Duodenal mucosa (tissue), 2 donors: Measurements from ENCODE around the gene VTN.

ENCODE experiments used
- H3K27ac ChIP-seq: one replicate; pipeline ENCODE4 v1.7.0; 2013; ENCODE audit warnings: low read depth, low read length
- H3K27me3 ChIP-seq, 2 donors: one replicate each; pipeline ENCODE4 v1.7.0; 2013; ENCODE audit warnings: low read length in 2 of 2, control low read depth in 1 of 2; ENCODE audit not compliant: insufficient read depth in 2 of 2, control insufficient read depth in 1 of 2
- H3K36me3 ChIP-seq, 2 donors: one replicate each; pipeline ENCODE4 v1.7.0; 2013; ENCODE audit warnings: low read length in 2 of 2, control low read depth in 1 of 2; ENCODE audit not compliant: insufficient read depth in 2 of 2, control insufficient read depth in 1 of 2
- H3K4me1 ChIP-seq, 2 donors: one replicate each; pipeline ENCODE4 v1.7.0; 2013; ENCODE audit warnings: low read length in 2 of 2, control low read depth in 1 of 2; ENCODE audit not compliant: insufficient read depth in 2 of 2, control insufficient read depth in 1 of 2
- H3K4me3 ChIP-seq, 2 donors: one replicate each; pipeline ENCODE4 v1.7.0; 2013; ENCODE audit warnings: low read length in 2 of 2, low read depth in 1 of 2
- H3K9ac ChIP-seq, 2 donors: one replicate each; pipeline ENCODE4 v1.7.0; 2013; ENCODE audit warnings: low read length in 2 of 2, low read depth in 1 of 2
- H3K9me3 ChIP-seq, 2 donors: one replicate each; pipeline ENCODE4 v1.7.0; 2013; ENCODE audit warnings: low read length in 2 of 2, control low read depth in 1 of 2; ENCODE audit not compliant: control insufficient read depth in 1 of 2

The VTN gene

DNA sequence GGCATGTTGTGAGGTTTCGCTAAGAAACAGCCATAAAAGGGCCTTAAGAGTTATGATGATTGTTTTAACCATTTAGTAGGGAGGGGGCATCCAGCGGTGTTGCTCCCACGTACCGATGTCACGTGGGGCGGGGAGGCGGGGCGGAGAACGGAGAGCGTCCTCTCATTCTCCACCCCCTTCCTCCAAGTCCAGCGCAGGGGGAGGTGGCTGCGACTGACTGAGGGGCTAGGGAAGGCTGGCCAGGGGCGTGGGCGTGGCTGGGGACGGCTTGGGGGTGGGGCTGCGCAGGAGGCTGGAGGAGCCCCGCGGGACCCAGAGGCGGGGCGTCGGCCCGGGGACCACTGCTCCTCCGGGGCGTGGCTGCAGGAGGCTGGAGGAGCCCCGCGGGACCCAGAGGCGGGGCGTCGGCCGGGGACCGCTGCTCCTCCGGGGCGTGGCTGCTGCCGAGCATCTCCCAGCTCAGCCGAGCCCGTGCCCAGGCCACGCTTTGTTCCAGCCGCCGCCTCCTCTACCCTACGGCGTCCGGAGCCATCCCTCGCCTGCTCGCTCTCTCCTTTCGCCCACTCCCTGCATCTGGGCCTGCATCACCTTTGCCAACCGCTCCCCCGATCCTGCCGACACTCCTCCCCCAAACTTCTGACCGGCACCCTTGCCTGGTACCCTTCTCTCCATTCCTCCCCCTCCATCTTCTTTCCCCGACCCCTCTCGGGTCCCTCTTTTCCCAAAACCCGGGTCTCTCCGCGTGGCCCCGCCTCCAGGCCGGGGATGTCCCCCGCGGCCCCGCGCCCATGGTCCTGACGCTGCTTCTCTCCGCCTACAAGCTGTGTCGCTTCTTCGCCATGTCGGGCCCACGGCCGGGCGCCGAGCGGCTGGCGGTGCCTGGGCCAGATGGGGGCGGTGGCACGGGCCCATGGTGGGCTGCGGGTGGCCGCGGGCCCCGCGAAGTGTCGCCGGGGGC lies 1.4 kb upstream of the VTN start, which contains the start of gene SARM1:
TSS of gene SARM1 (plus strand) at position 450 of the 958 bp plus-strand sequence. CDS start at position 789, 339 bp downstream.
- Histone ChIP-seq H3K4me3 (peak within 1 kb of the TSS; percentile 61 to 71), H3K9me3 (no peaks in the 10 kb centered on the region), H3K4me1 (peaks cover 22 to 25% of the 10 kb centered on the region in 2 donors), H3K27ac (no peak within 1 kb of the TSS), H3K9ac (peak within 1 kb of the TSS in 1 of 2 donors; percentile 38), H3K27me3 (peaks cover 19 to 20% of the 10 kb centered on the region in 2 donors), H3K36me3 (no peaks in the 10 kb centered on the region)

DNA sequence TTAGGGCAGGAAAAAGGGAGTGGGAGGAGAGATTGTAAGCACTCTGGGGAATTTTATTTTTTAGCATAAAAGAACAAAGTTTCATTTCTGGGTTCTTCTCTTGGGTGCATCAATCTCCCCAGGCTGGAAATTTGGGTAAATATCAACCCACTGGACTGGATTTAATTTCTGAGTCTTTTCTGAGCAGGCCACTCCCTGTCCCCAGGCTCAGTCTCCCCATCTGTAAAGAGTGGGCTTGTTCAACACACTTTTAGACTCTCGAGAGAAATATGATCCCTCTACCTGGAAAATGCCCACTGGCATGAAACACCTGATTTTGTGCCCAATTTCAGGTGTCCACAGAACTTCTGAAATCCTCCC lies 617 bp upstream of the VTN start:
- Histone ChIP-seq H3K27me3 (peaks cover 19 to 20% of the 10 kb centered on the region in 2 donors), H3K9ac (no peak overlapping the region), H3K27ac (no peak overlapping the region), H3K9me3 (no peaks in the 10 kb centered on the region), H3K4me3 (peak overlapping the region in 1 of 2 donors; percentile 71), H3K4me1 (peaks cover 22 to 25% of the 10 kb centered on the region in 2 donors), H3K36me3 (no peaks in the 10 kb centered on the region)

DNA sequence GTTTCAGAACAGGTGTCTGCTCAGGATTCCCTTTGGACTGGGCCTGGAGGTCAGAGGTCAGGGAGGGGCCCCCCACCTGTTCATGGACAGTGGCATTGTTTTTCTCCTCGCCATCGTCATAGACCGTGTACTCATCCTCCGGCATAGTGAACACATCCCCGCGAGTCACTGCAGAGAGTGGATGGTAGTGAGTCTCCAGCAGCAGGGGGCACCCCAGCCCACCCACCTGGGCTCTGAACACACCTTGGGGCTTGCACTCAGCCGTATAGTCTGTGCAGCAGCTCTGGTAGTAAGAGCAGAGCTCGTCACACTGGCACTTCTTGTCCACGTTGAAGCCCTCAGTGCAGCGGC lies 448 bp downstream of the VTN start:
- H3K27ac ChIP-seq = no peak overlapping the region
- H3K9me3 ChIP-seq = no peaks in the 10 kb centered on the region
- H3K36me3 ChIP-seq = peaks cover 0 to 3% of the 10 kb centered on the region in 2 donors
- H3K4me1 ChIP-seq = peaks cover 22 to 25% of the 10 kb centered on the region in 2 donors
- no peak overlapping the region for H3K9ac ChIP-seq
- peaks cover 19 to 20% of the 10 kb centered on the region in 2 donors for H3K27me3 ChIP-seq
- no peak overlapping the region for H3K4me3 ChIP-seq

GRCh38 chr17:28368915-28369683 lies 1.0 kb downstream of the VTN start:
- Histone ChIP-seq H3K9ac (no peak overlapping the region), H3K4me3 (no peak overlapping the region), H3K27ac (no peak overlapping the region), H3K4me1 (peaks cover 22 to 25% of the 10 kb centered on the region in 2 donors), H3K36me3 (peaks cover 0 to 8% of the 10 kb centered on the region in 2 donors), H3K27me3 (peaks cover 19 to 20% of the 10 kb centered on the region in 2 donors), H3K9me3 (no peaks in the 10 kb centered on the region)

GRCh38 chr17:28368306-28368831 lies 1.7 kb downstream of the VTN start:
- H3K4me1 ChIP-seq = peaks cover 22 to 25% of the 10 kb centered on the region in 2 donors
- H3K36me3 ChIP-seq = peaks cover 4 to 14% of the 10 kb centered on the region in 2 donors
- no peak overlapping the region for H3K9ac ChIP-seq
- H3K27me3 ChIP-seq = peaks cover 17% of the 10 kb centered on the region in 2 donors
- no peaks in the 10 kb centered on the region for H3K9me3 ChIP-seq
- no peak overlapping the region for H3K27ac ChIP-seq
- H3K4me3 ChIP-seq = no peak overlapping the region

DNA sequence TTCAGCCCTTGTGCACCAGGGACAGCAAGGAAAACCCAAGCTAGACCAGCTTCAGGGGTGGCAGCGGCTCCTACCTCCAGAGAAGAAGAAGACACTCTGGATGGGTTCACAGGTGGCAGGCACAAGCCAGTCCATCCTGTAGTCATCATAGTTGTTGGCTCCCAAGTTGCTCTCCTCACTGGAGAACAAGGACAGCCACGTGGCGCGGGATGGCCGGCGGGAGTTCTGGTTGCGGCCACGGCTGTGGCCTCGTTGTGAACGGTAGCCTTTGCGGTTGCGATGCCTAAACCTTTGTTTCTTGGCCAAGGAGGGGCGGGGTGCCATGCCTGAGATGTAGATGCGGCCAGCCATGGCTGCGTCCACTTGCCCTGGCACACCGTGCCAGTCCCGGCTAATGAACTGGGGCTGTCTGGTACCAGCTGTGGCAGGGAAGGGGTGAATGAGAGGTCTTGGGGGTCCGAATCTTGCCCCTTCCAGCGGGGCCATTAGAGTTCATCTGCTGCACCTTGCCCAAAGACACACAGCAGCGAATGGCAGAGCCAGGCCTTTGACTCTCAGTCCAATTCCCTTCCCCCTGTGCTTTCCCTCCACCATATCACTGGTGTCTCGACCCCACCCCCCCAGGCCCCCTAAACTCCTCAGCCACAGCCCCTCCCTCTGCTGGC lies 2.3 kb downstream of the VTN start:
- Histone ChIP-seq H3K4me3 (no peak overlapping the region), H3K27ac (no peak overlapping the region), H3K9me3 (no peaks in the 10 kb centered on the region), H3K4me1 (peaks cover 19 to 22% of the 10 kb centered on the region in 2 donors), H3K27me3 (peaks cover 11% of the 10 kb centered on the region in 2 donors), H3K36me3 (peaks cover 7 to 20% of the 10 kb centered on the region in 2 donors), H3K9ac (no peak overlapping the region)

DNA sequence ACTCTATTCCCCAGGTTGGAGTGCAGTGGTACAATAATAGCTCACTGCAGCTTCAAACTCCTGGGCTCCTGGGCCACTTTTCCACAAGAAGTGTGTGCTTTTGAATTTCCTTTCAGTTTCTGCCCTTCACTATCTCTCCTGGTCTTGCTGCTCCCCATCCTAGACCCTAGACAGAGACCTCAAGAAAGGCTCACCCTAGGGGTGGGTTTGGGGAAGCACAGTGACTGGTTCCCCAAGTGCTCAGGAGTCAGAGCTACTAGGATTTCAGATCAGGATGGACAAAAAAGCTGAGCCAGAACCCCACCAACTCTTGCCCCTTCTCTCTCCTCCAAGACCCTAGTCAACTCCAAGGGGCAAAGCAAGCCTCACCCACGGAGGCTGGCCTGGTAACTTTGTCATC lies 3.5 kb downstream of the VTN start:
- peaks cover 12 to 17% of the 10 kb centered on the region in 2 donors for H3K4me1 ChIP-seq
- no peaks in the 10 kb centered on the region for H3K9me3 ChIP-seq
- peaks cover 0 to under 1% of the 10 kb centered on the region in 2 donors for H3K27me3 ChIP-seq
- H3K36me3 ChIP-seq = peaks cover 9 to 32% of the 10 kb centered on the region in 2 donors
- no peak overlapping the region for H3K4me3 ChIP-seq
- no peak overlapping the region for H3K9ac ChIP-seq
- H3K27ac ChIP-seq = no peak overlapping the region

GRCh38 chr17:28365487-28365886 lies 4.6 kb downstream of the VTN start:
- Histone ChIP-seq H3K27me3 (no peaks in the 10 kb centered on the region), H3K9ac (no peak overlapping the region), H3K9me3 (no peaks in the 10 kb centered on the region), H3K4me3 (no peak overlapping the region), H3K36me3 (peaks cover 15 to 43% of the 10 kb centered on the region in 2 donors), H3K27ac (no peak overlapping the region), H3K4me1 (peaks cover 7 to 9% of the 10 kb centered on the region in 2 donors)

- Histone ChIP-seq H3K9ac (no peak within 1 kb of the TSS), H3K9me3 (no peaks in the 10 kb centered on the region), H3K36me3 (peaks cover 20 to 49% of the 10 kb centered on the region in 2 donors), H3K27me3 (no peaks in the 10 kb centered on the region), H3K4me1 (peaks cover under 1 to 2% of the 10 kb centered on the region in 2 donors), H3K27ac (no peak within 1 kb of the TSS), H3K4me3 (no peak within 1 kb of the TSS)
Measured at GRCh38 chr17:28364665-28365363, 5.3 kb downstream of the VTN start, which contains the start of gene SEBOX. Gene SEBOX (minus strand): TSS chr17:28365199. CDS start chr17:28365151, 48 bp downstream.
